SK-N-SH treated with all-trans-retinoic acid at 6 μM for 48 hours (cell line): ENCODE data around the gene ASB7.
A peak's percentile ranks its signal among the peaks of the same experiment; 100 is the strongest.

Experiments
- ATAC-seq: fragments of 200-7000 bp; cut with Tn5 transposase; 3 replicates; pipeline ENCODE4 v1.9.1; 2020; ENCODE audit warnings: mild to moderate bottlenecking, moderate library complexity
- ARNTL ChIP-seq: fragments of 450-650 bp; formaldehyde crosslinking; IDR thresholded peaks from 2 replicates; pipeline ENCODE4 v1.5.0; 2020; ENCODE audit warnings: low read depth, mild to moderate bottlenecking, moderate library complexity, borderline replicate concordance
- BACH2 ChIP-seq: fragments of 250-450 bp; sonication (Bioruptor Pico); IDR thresholded peaks from 2 replicates; pipeline ENCODE4 v1.9.0; 2021; ENCODE audit warnings: mild to moderate bottlenecking, borderline replicate concordance
- ESRRG ChIP-seq: fragments of 250-450 bp; sonication (Bioruptor Pico); IDR thresholded peaks from 2 replicates; pipeline ENCODE4 v1.6.1; 2021; ENCODE audit warnings: mild to moderate bottlenecking
- GLIS3 ChIP-seq: fragments of 250-450 bp; sonication (Bioruptor Pico); IDR thresholded peaks from 2 replicates; pipeline ENCODE4 v1.5.0; 2020; ENCODE audit warnings: mild to moderate bottlenecking, moderate library complexity
- OSR1 ChIP-seq: fragments of 250-450 bp; sonication (Bioruptor Pico); IDR thresholded peaks from 2 replicates; pipeline ENCODE4 v1.8.0; 2022; ENCODE audit warnings: moderate library complexity, mild to moderate bottlenecking, inconsistent platforms
- PPARA ChIP-seq: fragments of 250-450 bp; sonication (Bioruptor Pico); IDR thresholded peaks from 2 replicates; pipeline ENCODE4 v1.5.0; 2020; ENCODE audit warnings: mild to moderate bottlenecking, borderline replicate concordance
- SNAI2 ChIP-seq: fragments of 250-450 bp; sonication (Bioruptor Pico); IDR thresholded peaks from 2 replicates; pipeline ENCODE4 v1.5.0; 2020; ENCODE audit warnings: mild to moderate bottlenecking, moderate library complexity
- ZC3H10 ChIP-seq: fragments of 250-450 bp; sonication (Bioruptor Pico); IDR thresholded peaks from 2 replicates; pipeline ENCODE4 v1.5.1; 2021; ENCODE audit warnings: mild to moderate bottlenecking, moderate library complexity
- ZFP30 ChIP-seq: fragments of 450-650 bp; formaldehyde crosslinking; IDR thresholded peaks from 2 replicates; pipeline ENCODE4 v1.5.0; 2022; ENCODE audit warnings: mild to moderate bottlenecking, moderate library complexity
- ZNF565 ChIP-seq: fragments of 450-650 bp; formaldehyde crosslinking; conservative IDR thresholded peaks from 2 replicates; pipeline ENCODE4 v1.5.0; 2020; ENCODE audit warnings: low read depth, mild to moderate bottlenecking, moderate library complexity
- ZNF70 ChIP-seq: fragments of 450-650 bp; formaldehyde crosslinking; IDR thresholded peaks from 2 replicates; pipeline ENCODE4 v1.5.0; 2020; ENCODE audit warnings: mild to moderate bottlenecking, moderate library complexity
- TF ChIP-seq, protein P1 (sequence below): fragments of 250-450 bp; sonication (Bioruptor Pico); IDR thresholded peaks from 2 replicates; pipeline ENCODE4 v1.5.1; 2021; ENCODE audit warnings: mild to moderate bottlenecking, moderate library complexity
- TF ChIP-seq, protein P2 (sequence below): fragments of 250-450 bp; sonication (Bioruptor Pico); IDR thresholded peaks from 2 replicates; pipeline ENCODE4 v1.8.0; 2020; ENCODE audit warnings: mild to moderate bottlenecking, moderate library complexity, borderline replicate concordance
- TF ChIP-seq, protein P3 (sequence below): fragments of 250-450 bp; sonication (Bioruptor Pico); IDR thresholded peaks from 2 replicates; pipeline ENCODE4 v1.8.0; 2021; ENCODE audit warnings: low read depth, mild to moderate bottlenecking, moderate library complexity, borderline replicate concordance
- TF ChIP-seq, protein P4 (sequence below): fragments of 250-450 bp; sonication (Bioruptor Pico); IDR thresholded peaks from 2 replicates; pipeline ENCODE4 v1.5.1; 2020; ENCODE audit warnings: low read depth, mild to moderate bottlenecking, moderate library complexity
- TF ChIP-seq, protein P5 (sequence below): fragments of 250-450 bp; sonication (Bioruptor Pico); IDR thresholded peaks from 2 replicates; pipeline ENCODE4 v1.5.0; 2020; ENCODE audit warnings: mild to moderate bottlenecking, moderate library complexity

The ASB7 gene, protein sequence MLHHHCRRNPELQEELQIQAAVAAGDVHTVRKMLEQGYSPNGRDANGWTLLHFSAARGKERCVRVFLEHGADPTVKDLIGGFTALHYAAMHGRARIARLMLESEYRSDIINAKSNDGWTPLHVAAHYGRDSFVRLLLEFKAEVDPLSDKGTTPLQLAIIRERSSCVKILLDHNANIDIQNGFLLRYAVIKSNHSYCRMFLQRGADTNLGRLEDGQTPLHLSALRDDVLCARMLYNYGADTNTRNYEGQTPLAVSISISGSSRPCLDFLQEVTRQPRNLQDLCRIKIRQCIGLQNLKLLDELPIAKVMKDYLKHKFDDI

DNA sequence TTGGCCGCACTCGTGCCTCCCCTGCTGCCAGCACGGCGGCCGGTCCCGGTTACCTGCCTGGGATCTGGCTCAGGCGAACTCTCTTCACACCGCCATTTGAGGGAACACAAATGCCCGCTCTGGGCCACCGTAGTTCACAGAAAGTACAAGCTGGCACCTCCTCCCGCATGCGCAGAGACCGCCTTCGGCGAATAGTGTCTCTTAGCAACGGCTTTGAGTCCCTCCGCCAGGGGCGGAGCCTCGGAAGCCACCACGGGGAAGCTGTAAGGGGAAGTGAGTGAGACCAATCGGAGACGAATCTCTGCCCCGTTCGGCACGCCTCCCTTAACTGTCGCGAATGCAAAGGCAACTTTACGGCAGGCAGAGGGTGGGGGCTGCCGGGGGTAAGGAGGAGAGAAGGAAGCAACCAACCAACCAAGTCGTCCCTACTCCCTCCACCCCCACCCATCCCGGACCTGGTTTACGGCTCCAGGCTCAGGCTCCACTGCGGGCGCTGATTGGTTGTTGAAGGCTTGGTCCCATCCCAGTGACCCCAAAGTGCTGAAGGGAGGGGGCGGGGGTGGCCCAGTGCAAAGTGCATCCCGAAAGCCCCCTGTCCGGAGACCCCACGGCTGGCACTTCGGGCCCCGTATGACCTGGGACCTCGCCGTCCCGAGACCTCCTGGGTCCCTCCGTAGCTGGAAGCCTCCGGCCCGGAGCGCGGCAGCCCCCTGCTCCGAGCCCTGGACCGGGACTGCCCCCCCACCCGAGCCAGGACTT lies at the start of gene ASB7, which contains the start of gene LINS1:
TSS of gene ASB7 (plus strand) at position 526 of the 759 bp plus-strand sequence. CDS start 9,628 bp downstream, outside the sequence.
TSS of gene LINS1 (minus strand) at position 121 of the 759 bp plus-strand sequence. CDS start 21,342 bp downstream, outside the sequence.
- ATAC-seq = peak; percentile 99
- TF ChIP-seq, protein P1, sequence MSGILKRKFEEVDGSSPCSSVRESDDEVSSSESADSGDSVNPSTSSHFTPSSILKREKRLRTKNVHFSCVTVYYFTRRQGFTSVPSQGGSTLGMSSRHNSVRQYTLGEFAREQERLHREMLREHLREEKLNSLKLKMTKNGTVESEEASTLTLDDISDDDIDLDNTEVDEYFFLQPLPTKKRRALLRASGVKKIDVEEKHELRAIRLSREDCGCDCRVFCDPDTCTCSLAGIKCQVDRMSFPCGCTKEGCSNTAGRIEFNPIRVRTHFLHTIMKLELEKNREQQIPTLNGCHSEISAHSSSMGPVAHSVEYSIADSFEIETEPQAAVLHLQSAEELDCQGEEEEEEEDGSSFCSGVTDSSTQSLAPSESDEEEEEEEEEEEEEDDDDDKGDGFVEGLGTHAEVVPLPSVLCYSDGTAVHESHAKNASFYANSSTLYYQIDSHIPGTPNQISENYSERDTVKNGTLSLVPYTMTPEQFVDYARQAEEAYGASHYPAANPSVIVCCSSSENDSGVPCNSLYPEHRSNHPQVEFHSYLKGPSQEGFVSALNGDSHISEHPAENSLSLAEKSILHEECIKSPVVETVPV (CRISPR knock-in tag) = no peak
- TF ChIP-seq OSR1 (no peak), ARNTL (no peak), ZC3H10 (CRISPR knock-in tag) (no peak), SNAI2 (no peak), ZFP30 (CRISPR knock-in tag) (no peak), PPARA (CRISPR knock-in tag) (no peak), ZNF70 (no peak), GLIS3 (CRISPR knock-in tag) (0 out of 2 replicates have a peak, but pooled peaks have one; percentile 37)
- TF ChIP-seq, protein P2, sequence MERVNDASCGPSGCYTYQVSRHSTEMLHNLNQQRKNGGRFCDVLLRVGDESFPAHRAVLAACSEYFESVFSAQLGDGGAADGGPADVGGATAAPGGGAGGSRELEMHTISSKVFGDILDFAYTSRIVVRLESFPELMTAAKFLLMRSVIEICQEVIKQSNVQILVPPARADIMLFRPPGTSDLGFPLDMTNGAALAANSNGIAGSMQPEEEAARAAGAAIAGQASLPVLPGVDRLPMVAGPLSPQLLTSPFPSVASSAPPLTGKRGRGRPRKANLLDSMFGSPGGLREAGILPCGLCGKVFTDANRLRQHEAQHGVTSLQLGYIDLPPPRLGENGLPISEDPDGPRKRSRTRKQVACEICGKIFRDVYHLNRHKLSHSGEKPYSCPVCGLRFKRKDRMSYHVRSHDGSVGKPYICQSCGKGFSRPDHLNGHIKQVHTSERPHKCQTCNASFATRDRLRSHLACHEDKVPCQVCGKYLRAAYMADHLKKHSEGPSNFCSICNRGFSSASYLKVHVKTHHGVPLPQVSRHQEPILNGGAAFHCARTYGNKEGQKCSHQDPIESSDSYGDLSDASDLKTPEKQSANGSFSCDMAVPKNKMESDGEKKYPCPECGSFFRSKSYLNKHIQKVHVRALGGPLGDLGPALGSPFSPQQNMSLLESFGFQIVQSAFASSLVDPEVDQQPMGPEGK (CRISPR knock-in tag) = peak; percentile 57; the same call in 1 of the 2 replicates

DNA sequence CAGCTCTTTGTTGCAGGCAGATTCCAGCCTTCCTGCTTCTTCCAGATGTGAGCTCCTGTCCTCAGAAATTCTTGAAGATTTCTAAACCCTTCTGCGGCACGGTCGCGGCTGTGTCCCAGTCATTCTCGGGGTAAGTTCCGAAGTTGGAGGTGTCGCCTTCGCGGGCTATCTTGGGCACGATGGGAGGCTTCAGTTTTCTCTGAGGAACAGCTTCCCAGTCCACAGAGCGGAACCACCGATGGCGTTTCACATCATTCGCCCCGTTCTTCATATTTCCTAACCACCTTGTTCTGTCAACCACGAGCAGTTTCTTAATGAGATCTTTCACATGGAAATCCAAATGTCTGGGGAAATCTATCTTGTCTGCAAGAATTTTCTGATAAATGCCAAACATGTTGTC lies 48.9 kb upstream of the ASB7 start:
- no peak for TF ChIP-seq ESRRG (CRISPR knock-in tag)
- TF ChIP-seq, protein P3, sequence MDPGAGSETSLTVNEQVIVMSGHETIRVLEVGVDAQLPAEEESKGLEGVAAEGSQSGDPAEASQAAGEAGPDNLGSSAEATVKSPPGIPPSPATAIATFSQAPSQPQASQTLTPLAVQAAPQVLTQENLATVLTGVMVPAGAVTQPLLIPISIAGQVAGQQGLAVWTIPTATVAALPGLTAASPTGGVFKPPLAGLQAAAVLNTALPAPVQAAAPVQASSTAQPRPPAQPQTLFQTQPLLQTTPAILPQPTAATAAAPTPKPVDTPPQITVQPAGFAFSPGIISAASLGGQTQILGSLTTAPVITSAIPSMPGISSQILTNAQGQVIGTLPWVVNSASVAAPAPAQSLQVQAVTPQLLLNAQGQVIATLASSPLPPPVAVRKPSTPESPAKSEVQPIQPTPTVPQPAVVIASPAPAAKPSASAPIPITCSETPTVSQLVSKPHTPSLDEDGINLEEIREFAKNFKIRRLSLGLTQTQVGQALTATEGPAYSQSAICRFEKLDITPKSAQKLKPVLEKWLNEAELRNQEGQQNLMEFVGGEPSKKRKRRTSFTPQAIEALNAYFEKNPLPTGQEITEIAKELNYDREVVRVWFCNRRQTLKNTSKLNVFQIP (CRISPR knock-in tag) = no peak
- no peak for TF ChIP-seq ZFP30 (CRISPR knock-in tag)
- TF ChIP-seq BACH2 (CRISPR knock-in tag) = no peak
- TF ChIP-seq, protein P4, sequence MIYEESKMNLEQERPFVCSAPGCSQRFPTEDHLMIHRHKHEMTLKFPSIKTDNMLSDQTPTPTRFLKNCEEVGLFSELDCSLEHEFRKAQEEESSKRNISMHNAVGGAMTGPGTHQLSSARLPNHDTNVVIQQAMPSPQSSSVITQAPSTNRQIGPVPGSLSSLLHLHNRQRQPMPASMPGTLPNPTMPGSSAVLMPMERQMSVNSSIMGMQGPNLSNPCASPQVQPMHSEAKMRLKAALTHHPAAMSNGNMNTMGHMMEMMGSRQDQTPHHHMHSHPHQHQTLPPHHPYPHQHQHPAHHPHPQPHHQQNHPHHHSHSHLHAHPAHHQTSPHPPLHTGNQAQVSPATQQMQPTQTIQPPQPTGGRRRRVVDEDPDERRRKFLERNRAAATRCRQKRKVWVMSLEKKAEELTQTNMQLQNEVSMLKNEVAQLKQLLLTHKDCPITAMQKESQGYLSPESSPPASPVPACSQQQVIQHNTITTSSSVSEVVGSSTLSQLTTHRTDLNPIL = no peak
- no peak for TF ChIP-seq ARNTL
- no peak for TF ChIP-seq ZNF565 (CRISPR knock-in tag)
- TF ChIP-seq GLIS3 (CRISPR knock-in tag) = no peak
- TF ChIP-seq, protein P2 (CRISPR knock-in tag) = no peak
- TF ChIP-seq, protein P5, sequence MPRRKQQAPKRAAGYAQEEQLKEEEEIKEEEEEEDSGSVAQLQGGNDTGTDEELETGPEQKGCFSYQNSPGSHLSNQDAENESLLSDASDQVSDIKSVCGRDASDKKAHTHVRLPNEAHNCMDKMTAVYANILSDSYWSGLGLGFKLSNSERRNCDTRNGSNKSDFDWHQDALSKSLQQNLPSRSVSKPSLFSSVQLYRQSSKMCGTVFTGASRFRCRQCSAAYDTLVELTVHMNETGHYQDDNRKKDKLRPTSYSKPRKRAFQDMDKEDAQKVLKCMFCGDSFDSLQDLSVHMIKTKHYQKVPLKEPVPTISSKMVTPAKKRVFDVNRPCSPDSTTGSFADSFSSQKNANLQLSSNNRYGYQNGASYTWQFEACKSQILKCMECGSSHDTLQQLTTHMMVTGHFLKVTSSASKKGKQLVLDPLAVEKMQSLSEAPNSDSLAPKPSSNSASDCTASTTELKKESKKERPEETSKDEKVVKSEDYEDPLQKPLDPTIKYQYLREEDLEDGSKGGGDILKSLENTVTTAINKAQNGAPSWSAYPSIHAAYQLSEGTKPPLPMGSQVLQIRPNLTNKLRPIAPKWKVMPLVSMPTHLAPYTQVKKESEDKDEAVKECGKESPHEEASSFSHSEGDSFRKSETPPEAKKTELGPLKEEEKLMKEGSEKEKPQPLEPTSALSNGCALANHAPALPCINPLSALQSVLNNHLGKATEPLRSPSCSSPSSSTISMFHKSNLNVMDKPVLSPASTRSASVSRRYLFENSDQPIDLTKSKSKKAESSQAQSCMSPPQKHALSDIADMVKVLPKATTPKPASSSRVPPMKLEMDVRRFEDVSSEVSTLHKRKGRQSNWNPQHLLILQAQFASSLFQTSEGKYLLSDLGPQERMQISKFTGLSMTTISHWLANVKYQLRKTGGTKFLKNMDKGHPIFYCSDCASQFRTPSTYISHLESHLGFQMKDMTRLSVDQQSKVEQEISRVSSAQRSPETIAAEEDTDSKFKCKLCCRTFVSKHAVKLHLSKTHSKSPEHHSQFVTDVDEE (CRISPR knock-in tag) = no peak
- ATAC-seq = no peak
